Mammary epithelial cell (primary cell): ENCODE results near the gene PKIG.

ENCODE experiments used
- CTCF ChIP-seq, 2 donors: IDR thresholded peaks in 1 of 2; conservative IDR thresholded peaks in 1 of 2; 2 replicates each; pipeline ENCODE4 v1.5.1; 2011 to 2012; ENCODE audit warnings: inconsistent platforms in 2 of 2, low read length in 2 of 2, mild to moderate bottlenecking in 2 of 2, control low read depth in 1 of 2, low read depth in 1 of 2; ENCODE audit not compliant: insufficient read depth in 1 of 2; ENCODE audit errors: extremely low read depth in 1 of 2
- EZH2 ChIP-seq: IDR thresholded peaks from 2 replicates; pipeline ENCODE4 v1.6.1; 2012; ENCODE audit warnings: low read length, inconsistent platforms, borderline replicate concordance

DNA sequence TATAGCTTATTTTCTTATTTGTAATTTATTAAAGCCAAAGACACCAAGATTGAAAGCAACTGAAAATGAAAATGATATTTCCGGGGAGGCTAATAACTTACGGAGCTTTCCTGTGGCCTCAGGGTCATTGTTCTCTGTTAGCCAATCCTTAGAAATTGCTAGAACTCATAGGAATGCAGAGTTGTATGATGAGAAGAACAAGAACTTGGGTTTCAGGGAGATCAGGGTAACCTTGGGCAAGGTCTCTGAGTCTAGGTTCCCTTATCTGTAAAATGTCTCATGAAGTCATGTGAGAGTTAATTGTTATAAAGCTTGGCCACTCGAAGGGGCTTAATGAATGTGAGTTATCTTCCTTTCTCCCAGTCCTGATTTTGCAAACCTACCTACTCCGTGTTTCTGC is 40.4 kb upstream of the PKIG start:
- TF ChIP-seq CTCF (conservative IDR thresholded peaks at IDR 0.05 in 1 of 2, IDR thresholded peaks at IDR 0.05 in 1 of 2; ENCODE audit: extremely low read depth in 1 of 2, insufficient read depth in 1 of 2, low read depth in 1 of 2, low read length in 2 of 2), result no peak
- no peak for TF ChIP-seq EZH2
